ENCODE measurements around the gene IGLL1. TPM values are rescaled to one million over a fixed set of nuclear protein-coding genes. Genes with fewer than 3 reads are reported as not detected.
A peak's percentile ranks its signal among the peaks of the same experiment; 100 is the strongest.
"Not testable (repeated sequence)": the region's sequence is repeated elsewhere in the genome, so short reads cannot be mapped to it uniquely, and the experiment has no call there.

The IGLL1 gene
- total RNA-seq, 6 donors from 2014 or later = not detected

DNA sequence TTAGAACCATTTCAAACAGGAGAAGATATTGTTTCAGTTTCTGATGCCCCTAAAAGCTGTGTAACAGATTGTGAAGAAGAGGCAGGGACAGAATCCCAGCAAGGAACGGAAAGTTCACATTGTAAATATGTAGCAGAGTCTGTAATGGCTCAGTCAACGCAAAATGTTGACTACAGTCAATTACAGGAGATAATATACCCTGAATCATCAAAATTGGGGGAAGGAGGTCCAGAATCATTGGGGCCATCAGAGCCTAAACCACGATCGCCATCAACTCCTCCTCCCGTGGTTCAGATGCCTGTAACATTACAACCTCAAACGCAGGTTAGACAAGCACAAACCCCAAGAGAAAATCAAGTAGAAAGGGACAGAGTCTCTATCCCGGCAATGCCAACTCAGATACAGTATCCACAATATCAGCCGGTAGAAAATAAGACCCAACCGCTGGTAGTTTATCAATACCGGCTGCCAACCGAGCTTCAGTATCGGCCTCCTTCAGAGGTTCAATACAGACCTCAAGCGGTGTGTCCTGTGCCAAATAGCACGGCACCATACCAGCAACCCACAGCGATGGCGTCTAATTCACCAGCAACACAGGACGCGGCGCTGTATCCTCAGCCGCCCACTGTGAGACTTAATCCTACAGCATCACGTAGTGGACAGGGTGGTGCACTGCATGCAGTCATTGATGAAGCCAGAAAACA, 40.8 kb downstream of the IGLL1 start:
- peak overlapping the region in 1 of 4 donors; percentile 16 for H3K4me3 ChIP-seq
- no peaks in the 10 kb centered on the region for H3K27me3 ChIP-seq
- DNase-seq (peak in 1 of 2 donors; percentile 85), ATAC-seq (ENCODE audit: low FRiP score in 2 of 2) (peak; percentile 95 to 97)
- 29 to 44% methylated on average over 9 to 21 of the region's 21 CpGs for WGBS, 2 donors
- H3K9me3 ChIP-seq = no peaks in the 10 kb centered on the region
- peak overlapping the region in 2 of 4 donors; percentile 53 to 73 for H3K27ac ChIP-seq
- peaks cover 17 to 33% (median 27%) of the 10 kb centered on the region in 4 donors for H3K4me1 ChIP-seq
- no peaks in the 10 kb centered on the region for H3K36me3 ChIP-seq
- no peak for TF ChIP-seq POLR2AphosphoS5 (IDR thresholded peaks at IDR 0.05)
- TF ChIP-seq, protein P1, sequence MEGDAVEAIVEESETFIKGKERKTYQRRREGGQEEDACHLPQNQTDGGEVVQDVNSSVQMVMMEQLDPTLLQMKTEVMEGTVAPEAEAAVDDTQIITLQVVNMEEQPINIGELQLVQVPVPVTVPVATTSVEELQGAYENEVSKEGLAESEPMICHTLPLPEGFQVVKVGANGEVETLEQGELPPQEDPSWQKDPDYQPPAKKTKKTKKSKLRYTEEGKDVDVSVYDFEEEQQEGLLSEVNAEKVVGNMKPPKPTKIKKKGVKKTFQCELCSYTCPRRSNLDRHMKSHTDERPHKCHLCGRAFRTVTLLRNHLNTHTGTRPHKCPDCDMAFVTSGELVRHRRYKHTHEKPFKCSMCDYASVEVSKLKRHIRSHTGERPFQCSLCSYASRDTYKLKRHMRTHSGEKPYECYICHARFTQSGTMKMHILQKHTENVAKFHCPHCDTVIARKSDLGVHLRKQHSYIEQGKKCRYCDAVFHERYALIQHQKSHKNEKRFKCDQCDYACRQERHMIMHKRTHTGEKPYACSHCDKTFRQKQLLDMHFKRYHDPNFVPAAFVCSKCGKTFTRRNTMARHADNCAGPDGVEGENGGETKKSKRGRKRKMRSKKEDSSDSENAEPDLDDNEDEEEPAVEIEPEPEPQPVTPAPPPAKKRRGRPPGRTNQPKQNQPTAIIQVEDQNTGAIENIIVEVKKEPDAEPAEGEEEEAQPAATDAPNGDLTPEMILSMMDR (IDR thresholded peaks at IDR 0.05) = peak; percentile 80 to 96 (median 94)
- TF ChIP-seq EP300 (IDR thresholded peaks at IDR 0.05) = no peak
- no peak for TF ChIP-seq POLR2A (IDR thresholded peaks at IDR 0.05)

- Histone ChIP-seq H3K4me1 (peaks cover 23 to 40% (median 33%) of the 10 kb centered on the region in 4 donors), H3K27ac (peak overlapping the region in 2 of 4 donors; percentile 53 to 73)
- H3K27me3 ChIP-seq; H3K36me3 ChIP-seq; H3K4me3 ChIP-seq; DNase-seq; H3K9me3 ChIP-seq; ATAC-seq (ENCODE audit: low FRiP score in 2 of 2): not testable (repeated sequence)
- WGBS, 2 donors = 79 to 82% methylated on average over 6 of the region's 6 CpGs
Observed at GRCh38 chr22:23538696-23539030, 41.4 kb downstream of the IGLL1 start.

DNA sequence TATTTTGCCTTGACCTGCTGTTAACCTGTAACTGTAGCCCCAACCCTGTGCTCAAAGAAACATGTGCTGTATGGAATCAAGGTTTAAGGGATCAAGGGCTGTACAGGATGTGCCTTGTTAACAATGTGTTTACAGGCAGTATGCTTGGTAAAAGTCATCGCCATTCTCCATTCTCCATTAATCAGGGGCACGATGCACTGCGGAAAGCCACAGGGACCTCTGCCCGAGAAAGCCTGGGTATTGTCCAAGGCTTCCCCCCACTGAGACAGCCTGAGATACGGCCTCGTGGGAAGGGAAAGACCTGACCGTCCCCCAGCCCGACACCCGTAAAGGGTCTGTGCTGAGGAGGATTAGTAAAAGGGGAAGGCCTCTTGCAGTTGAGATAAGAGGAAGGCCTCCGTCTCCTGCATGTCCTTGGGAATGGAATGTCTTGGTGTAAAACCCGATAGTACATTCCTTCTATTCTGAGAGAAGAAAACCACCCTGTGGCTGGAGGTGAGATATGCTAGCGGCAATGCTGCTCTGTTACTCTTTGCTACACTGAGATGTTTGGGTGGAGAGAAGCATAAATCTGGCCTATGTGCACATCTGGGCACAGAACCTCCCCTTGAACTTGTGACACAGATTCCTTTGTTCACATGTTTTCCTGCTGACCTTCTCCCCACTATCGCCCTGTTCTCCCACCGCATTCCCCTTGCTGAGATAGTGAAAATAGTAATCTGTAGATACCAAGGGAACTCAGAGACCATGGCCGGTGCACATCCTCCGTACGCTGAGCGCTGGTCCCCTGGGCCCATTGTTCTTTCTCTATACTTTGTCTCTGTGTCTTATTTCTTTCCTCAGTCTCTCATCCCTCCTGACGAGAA, 42.0 kb downstream of the IGLL1 start:
- not testable (repeated sequence) for H3K4me3 ChIP-seq; DNase-seq; H3K36me3 ChIP-seq; ATAC-seq (ENCODE audit: low FRiP score in 2 of 2); H3K9me3 ChIP-seq; H3K27me3 ChIP-seq
- Histone ChIP-seq H3K4me1 (peaks cover 26 to 46% (median 37%) of the 10 kb centered on the region in 4 donors), H3K27ac (peak overlapping the region in 2 of 4 donors; percentile 73 to 76)
- WGBS, 2 donors = 71 to 76% methylated on average over 17 to 19 of the region's 19 CpGs

GRCh38 chr22:23537416-23537815, 42.7 kb downstream of the IGLL1 start:
- ATAC-seq (ENCODE audit: low FRiP score in 2 of 2) (no peak), DNase-seq (no peak)
- Histone ChIP-seq H3K27me3 (no peaks in the 10 kb centered on the region), H3K27ac (peak overlapping the region in 2 of 4 donors; percentile 73 to 76), H3K4me1 (peaks cover 26 to 44% (median 38%) of the 10 kb centered on the region in 4 donors), H3K9me3 (no peaks in the 10 kb centered on the region), H3K36me3 (no peaks in the 10 kb centered on the region), H3K4me3 (no peak overlapping the region)
- TF ChIP-seq EP300 (IDR thresholded peaks at IDR 0.05) (no peak), POLR2A (IDR thresholded peaks at IDR 0.05) (no peak), POLR2AphosphoS5 (IDR thresholded peaks at IDR 0.05) (no peak)
- TF ChIP-seq, protein P1 (IDR thresholded peaks at IDR 0.05) = no peak
- 54 to 75% methylated on average over 11 of the region's 11 CpGs for WGBS, 2 donors

- no peaks in the 10 kb centered on the region for H3K9me3 ChIP-seq
- H3K27me3 ChIP-seq = no peaks in the 10 kb centered on the region
- H3K4me1 ChIP-seq = peaks cover 26 to 41% (median 38%) of the 10 kb centered on the region in 4 donors
- no peaks in the 10 kb centered on the region for H3K36me3 ChIP-seq
- WGBS, 2 donors = 74 to 82% methylated on average over 17 of the region's 17 CpGs
- H3K4me3 ChIP-seq = no peak overlapping the region
- ATAC-seq (ENCODE audit: low FRiP score in 2 of 2) (no peak), DNase-seq (no peak)
- TF ChIP-seq, protein P1 (IDR thresholded peaks at IDR 0.05) = no peak
- TF ChIP-seq POLR2AphosphoS5 (IDR thresholded peaks at IDR 0.05) = no peak
- TF ChIP-seq EP300 (IDR thresholded peaks at IDR 0.05) = no peak
- no peak for TF ChIP-seq POLR2A (IDR thresholded peaks at IDR 0.05)
- H3K27ac ChIP-seq = peak overlapping the region in 3 of 4 donors; percentile 69 to 76 (median 73)
Observed at GRCh38 chr22:23536821-23537345, 43.2 kb downstream of the IGLL1 start.

- not testable (repeated sequence) for H3K36me3 ChIP-seq; H3K27me3 ChIP-seq; H3K4me3 ChIP-seq; H3K9me3 ChIP-seq; ATAC-seq (ENCODE audit: low FRiP score in 2 of 2)
- peak overlapping the region; percentile 32 to 76 (median 71) for H3K27ac ChIP-seq
- 38 to 48% methylated on average over 5 of the region's 5 CpGs for WGBS, 2 donors
- peaks cover 26 to 41% (median 38%) of the 10 kb centered on the region in 4 donors for H3K4me1 ChIP-seq
- DNase-seq = peak in 1 of 2 donors; percentile 43
Observed at GRCh38 chr22:23535790-23536661, 44.1 kb downstream of the IGLL1 start.

Measured in upper lobe of left lung (tissue), 6 donors.